Skin of body (tissue), 2 donors: ENCODE measurements around the gene OR2A7. TPM values are rescaled to one million over a fixed set of nuclear protein-coding genes. Genes with fewer than 3 reads are reported as not detected.
"Not testable (repeated sequence)": the region's sequence is repeated elsewhere in the genome, so short reads cannot be mapped to it uniquely, and the experiment has no call there.

Experiments used
- DNase-seq: peaks from one replicate; lab custom pipeline; 2025; lab: John Stamatoyannopoulos, UW
- total RNA-seq: library from RNA; depleted of rRNA; stranded (reverse); fragments of >200 nt; gene quantifications from one replicate; pipeline ENCODE4 v1.2.3, GENCODE V29; 2014

The OR2A7 gene
- 12.5 TPM for total RNA-seq

DNA sequence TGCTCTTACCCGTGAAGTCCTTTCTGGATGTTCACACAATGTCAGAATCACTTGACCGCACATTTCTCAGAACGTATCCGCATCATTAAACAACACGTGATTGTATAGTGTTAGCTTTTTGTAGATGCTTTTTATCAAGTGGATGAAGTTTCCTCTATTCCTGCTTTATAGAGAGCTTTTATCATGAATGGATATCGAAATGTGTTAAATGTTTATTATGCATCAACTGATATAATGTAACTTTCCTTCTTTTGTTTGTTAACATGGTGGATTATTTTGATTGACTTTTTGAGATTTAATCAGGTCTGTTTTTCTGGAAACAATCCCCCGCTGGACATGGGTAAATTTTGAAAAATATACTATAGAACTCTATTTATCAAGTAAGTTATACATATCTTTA, at the start of gene OR2A7:
Gene OR2A7 (minus strand): TSS at position 101 of the 400 bp plus-strand sequence. CDS start 5,164 bp downstream, outside the sequence.
- not testable (repeated sequence) for DNase-seq

GRCh38 chr7:144311872-144312469, 47.4 kb upstream of the OR2A7 start, which contains the start of gene OR2A1:
Gene OR2A1, plus strand, starts transcription at chr7:144312419. Its CDS starts 5,706 bp downstream, at chr7:144318125.
- DNase-seq, result not testable (repeated sequence)

DNA sequence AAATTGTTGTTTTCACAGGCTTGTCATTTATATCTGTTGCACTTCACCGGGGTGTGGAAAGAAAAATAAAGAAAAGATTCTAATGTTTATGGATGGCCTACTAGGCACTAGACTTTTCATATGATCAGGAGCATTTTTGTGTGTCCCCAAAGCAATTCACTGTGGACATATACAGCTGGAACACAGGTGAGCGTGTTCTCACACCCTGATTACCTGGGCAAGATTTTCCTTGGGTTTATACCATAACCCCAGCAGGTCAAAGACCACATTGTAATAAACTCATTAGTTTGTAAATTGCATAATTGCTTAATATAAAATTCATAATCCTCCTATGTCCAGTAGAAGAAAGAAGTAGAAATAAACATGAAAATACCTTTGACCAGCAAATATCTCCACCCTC, 46.6 kb upstream of the OR2A7 start:
- DNase-seq, result not testable (repeated sequence)

- not testable (repeated sequence) for DNase-seq
These were observed 45.1 kb upstream of the OR2A7 start for GRCh38 chr7:144309702-144310101.

DNA sequence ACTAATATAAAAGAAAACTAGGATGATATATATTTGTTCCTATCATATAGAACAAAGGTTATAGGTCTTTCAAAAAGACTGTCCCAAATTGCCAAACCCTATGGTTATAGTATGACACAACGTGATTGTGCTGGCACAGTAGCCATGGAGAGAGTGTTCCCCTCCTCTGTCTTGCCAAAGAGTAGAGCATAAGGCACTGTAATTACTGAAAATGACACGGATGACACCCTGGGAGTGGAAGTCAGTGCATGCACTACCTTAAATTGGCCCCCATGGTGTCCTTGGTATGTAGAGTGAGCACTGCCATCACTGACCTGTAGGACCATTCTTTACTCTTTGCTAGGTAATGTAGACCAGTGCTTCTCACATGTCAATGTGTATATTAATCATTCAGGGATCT, 40.6 kb upstream of the OR2A7 start:
- not testable (repeated sequence) for DNase-seq

GRCh38 chr7:144303607-144304006, 39.0 kb upstream of the OR2A7 start:
- DNase-seq, result not testable (repeated sequence)

- DNase-seq, result not testable (repeated sequence)
These were observed 38.1 kb upstream of the OR2A7 start for GRCh38 chr7:144302578-144303303.

DNA sequence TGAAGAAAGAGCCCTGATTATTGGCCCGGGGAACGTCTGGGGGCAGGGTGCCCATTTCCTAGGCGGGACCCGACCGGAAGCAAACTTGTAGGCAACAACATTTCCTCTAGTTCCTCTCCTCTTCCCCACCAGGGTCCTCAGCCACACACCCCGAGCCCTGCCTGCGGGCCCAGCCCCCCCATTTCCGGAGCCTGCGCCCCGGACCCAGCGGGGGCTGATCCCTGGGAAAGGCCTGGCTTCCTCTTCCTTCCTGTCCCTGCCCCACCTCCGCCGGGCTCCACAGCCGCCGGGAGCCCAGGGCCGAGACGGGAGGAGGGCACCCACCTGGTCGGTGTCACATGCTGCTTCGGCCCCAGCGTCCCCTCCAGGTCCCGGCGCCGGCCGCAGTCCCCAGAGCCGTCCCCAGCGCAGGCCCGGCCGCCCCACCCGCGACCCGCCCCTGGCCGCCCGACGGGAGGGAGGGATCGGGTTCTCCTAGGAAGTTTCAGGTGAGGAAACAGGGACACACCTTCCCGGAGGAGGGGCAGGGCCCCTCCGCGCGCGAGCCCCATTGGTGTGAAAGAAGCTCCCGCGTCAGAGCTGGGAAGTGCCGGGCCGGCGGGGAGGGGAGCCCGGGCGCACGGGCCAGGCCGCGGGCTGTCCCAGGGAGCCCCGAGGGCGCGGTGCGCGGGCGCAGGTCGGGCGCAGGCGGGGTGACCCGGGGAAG, 29.4 kb upstream of the OR2A7 start:
- not testable (repeated sequence) for DNase-seq

GRCh38 chr7:144292384-144293161, 28.0 kb upstream of the OR2A7 start:
- DNase-seq, result not testable (repeated sequence)

- DNase-seq, result not testable (repeated sequence)
These were observed 27.0 kb upstream of the OR2A7 start for GRCh38 chr7:144291607-144292006.

DNA sequence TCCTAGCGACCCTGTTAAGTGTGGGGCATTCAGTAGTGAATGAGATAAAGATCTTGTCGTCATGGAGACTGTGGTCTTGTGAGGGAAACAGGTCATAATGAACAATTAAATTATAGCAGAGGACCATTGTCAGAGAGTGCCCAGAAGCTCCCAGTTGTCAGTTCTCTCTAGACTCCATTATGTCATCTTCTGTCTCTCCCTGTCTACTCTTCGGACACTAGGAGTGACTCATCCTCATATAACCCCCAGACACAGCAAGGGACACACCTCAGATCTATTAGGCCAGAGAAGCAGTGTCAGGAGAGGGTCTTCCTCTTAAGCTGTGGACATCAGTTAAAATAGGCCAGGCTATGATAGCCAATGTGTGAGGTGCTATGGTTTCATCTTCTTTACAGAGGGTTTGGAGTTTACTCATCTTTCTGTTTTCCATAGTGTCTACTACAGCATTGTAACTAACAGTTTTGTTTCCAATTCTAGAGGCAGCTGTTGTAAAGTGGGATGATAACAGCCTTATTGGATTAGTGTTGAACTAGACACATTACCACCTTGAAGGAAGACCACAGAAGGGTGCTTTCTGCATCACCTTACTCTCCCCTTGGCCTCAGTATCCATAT, 22.7 kb upstream of the OR2A7 start:
- DNase-seq, result not testable (repeated sequence)

- DNase-seq, result not testable (repeated sequence)
These were observed 19.1 kb upstream of the OR2A7 start for GRCh38 chr7:144283716-144284115.

DNA sequence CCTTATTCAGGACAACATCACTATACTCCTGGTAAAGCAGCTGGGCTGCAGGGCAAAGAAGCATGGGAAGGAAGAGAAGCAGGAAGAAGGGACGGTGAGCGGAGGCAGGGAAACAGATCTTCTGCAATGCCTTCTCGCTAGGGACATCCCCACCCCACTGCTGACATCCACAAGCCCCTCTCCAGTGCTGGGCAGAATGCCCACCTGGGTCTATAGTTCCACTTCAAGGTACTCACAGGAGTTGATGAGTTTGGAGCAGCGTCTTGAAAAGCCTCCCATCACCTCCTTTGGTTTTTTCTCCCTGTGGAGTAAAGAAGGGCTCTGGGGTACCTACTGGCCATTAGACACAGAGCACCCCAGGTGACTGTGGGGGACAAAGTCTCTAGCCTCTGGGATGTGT, 17.9 kb upstream of the OR2A7 start:
- DNase-seq, result not testable (repeated sequence)

DNA sequence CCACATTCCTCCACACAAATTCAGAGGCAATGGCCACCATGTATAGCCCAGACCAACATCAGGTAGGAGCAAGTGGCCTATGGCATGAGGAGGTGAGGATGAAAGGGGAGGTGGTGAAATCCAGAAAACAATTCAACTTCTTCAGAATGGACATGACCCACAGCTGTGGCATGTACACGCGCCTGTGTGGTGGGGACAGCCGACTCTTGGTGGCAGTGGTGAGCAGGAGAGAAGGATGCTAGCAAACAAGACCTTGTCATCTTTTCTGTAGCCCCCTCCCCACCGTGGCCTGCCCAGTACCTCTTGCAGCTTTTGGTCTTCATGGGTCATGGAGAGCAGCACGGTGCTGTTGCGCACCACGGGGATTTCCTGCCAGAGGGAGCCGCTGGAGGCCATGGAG, 17.4 kb upstream of the OR2A7 start:
- DNase-seq, result not testable (repeated sequence)

- not testable (repeated sequence) for DNase-seq
These were observed 15.4 kb upstream of the OR2A7 start for GRCh38 chr7:144280010-144280409.

DNA sequence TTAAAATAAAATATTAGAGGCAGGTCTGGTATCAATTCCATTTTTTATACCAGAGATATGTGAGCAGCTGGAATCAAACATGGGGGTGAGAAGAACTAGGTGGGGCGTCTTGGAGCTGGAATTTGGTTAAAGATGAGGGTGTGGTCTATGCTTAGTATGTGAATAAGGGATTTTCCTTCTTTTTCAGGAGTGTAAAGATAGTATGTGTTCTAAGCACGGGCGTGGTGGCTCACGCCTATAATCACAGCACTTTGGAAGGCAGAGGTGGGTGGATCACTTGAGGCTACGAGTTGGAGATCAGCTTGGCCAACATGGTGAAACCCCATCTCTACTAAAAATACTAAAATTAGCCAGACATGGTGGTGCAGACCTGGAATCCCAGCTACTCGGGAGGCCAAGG, 10.7 kb upstream of the OR2A7 start:
- not testable (repeated sequence) for DNase-seq

DNA sequence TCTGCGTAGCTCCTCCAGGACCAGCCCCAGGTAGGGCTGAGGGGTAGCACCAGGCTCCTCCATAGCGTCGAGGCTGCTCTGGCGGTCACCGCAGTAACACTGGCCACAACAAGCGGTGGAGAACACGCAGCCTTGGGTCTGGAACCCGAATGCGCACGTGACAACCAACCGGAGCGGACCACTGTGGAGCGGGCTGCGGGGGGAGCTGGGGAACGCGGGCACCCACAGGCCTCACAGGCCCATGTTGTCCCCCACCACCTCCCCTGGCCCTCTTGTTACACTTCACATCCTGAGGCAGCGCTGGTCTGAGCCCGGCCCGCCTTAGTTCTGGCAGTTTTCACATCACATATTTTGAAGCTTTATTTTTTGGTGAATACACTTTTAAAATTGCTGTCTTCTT, 4.6 kb upstream of the OR2A7 start, which contains the start of gene CTAGE8:
Gene CTAGE8 (minus strand): TSS at position 101 of the 400 bp plus-strand sequence. CDS start 38 bp downstream, at position 63.
- DNase-seq, result not testable (repeated sequence)

- not testable (repeated sequence) for DNase-seq
These were observed 2.5 kb downstream of the OR2A7 start for GRCh38 chr7:144262128-144262527.

DNA sequence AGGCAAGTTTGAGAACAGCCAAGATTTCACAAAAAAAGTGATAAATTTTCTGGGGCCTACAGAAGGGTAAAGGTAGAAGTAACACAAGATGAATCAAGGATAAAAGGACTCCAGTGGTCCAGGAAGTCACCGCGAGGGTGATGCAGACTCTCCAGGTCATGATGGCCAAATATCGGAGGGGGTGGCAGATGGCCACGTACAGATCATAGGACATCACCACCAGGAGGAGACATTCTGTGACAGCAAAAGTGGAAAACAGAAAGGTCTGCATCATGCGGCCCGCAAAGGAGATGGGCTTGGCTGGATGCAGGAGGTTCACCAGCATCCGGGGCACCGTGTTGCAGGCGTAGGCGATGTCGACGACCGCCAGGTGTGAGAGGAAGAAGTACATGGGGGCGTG, 5.5 kb downstream of the OR2A7 start:
- not testable (repeated sequence) for DNase-seq

DNA sequence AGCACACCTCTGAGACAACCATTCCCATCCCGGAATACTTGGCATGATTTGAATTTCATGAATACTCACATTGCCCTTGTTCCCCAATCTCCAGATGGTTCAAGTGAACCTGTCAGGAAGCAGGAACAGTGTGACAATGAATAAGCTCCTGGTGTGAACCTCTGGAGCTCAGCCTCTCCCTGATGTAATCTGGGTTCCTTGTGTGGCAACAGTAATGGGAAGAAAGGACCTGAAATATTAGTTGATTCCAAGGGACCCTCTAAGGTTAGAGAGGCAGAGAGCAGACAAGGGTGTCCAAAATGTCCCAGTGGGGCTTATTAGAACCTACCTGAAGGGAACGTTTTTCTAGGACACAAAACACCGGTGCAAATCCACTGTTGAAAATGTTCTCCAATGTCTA, 8.5 kb downstream of the OR2A7 start:
- DNase-seq, result no peak

DNA sequence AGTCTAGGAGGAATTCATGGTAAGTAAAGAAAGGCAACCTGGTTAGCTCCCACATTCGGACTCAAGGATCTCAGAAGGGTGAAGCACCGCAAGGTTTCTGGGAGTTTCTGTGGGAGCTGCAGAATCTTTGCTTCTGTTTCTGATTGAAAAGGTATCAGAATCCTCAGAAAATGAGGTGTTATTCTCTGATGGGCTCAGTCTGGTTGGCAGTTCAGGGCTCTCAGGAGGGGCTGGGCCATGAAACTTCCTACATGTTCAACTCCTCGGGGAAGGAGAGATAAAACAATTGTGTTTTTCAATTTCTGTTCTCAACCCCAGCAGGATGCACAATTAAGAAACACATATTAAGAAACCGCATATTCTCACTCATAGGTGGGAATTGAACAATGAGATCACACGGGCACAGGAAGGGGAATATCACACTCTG, 9.1 kb downstream of the OR2A7 start:
- DNase-seq, result no peak
